Thymus (tissue), 11 donors: ENCODE data around the gene NKTR. TPM values are rescaled to one million over a fixed set of nuclear protein-coding genes. Genes with fewer than 3 reads are reported as not detected.
"Not testable (repeated sequence)": the region's sequence is repeated elsewhere in the genome, so short reads cannot be mapped to it uniquely, and the experiment has no call there.

Experiments used
- DNase-seq, 9 donors: peaks; one replicate each; pipeline ENCODE4 v3.0.0-alpha.2; 2013; ENCODE audit warnings: low spot score in 9 of 9, low read depth in 6 of 9, missing footprints in 1 of 9
- H3K27ac ChIP-seq, 2 donors: one replicate each; pipeline ENCODE4 v1.5.1; 2013; ENCODE audit warnings: control low read depth in 1 of 2, low read depth in 1 of 2, low read length in 1 of 2, mild to moderate bottlenecking in 1 of 2, moderate library complexity in 1 of 2
- H3K27me3 ChIP-seq, 2 donors: one replicate each; pipeline ENCODE4 v1.5.1; 2013; ENCODE audit warnings: low read length in 1 of 2; ENCODE audit not compliant: control insufficient read depth in 2 of 2, insufficient read depth in 1 of 2
- H3K36me3 ChIP-seq, 2 donors: one replicate each; pipeline ENCODE4 v1.5.1; 2013; ENCODE audit warnings: low read length in 1 of 2, mild to moderate bottlenecking in 1 of 2, moderate library complexity in 1 of 2; ENCODE audit not compliant: control insufficient read depth in 2 of 2, insufficient read depth in 2 of 2
- H3K4me1 ChIP-seq, 2 donors: one replicate each; pipeline ENCODE4 v1.5.1; 2013; ENCODE audit warnings: low read length in 2 of 2; ENCODE audit not compliant: control insufficient read depth in 2 of 2, insufficient read depth in 2 of 2
- H3K4me3 ChIP-seq, 2 donors: one replicate each; pipeline ENCODE4 v1.5.1; 2013; ENCODE audit warnings: low read length in 2 of 2, control low read depth in 1 of 2, mild to moderate bottlenecking in 1 of 2
- H3K9me3 ChIP-seq, 2 donors: one replicate each; pipeline ENCODE4 v1.5.1; 2013; ENCODE audit warnings: low read length in 1 of 2, mild to moderate bottlenecking in 1 of 2; ENCODE audit not compliant: control insufficient read depth in 2 of 2, insufficient read depth in 1 of 2
- WGBS: extraction: QIAGEN DNeasy Blood & Tissue Kit; methylation state at CpG from one replicate; pipeline ENCODE4 v1.1.7; 2013; 5-methylcytosine and 5-hydroxymethylcytosine counted together
- polyA plus RNA-seq: library from polyadenylated mRNA; stranded (reverse); fragments of 200-250 nt; gene quantifications from one replicate; pipeline ENCODE4 v1.2.3, GENCODE V29; 2013
- total RNA-seq: library from RNA; stranded (reverse); fragments of 120-200 nt; gene quantifications from one replicate; pipeline ENCODE4 v1.2.4, GENCODE V29; 2013
- donor health status: healthy.

NKTR gene
- total and polyA plus RNA-seq, 2 donors: 32.1 to 52.9 TPM

GRCh38 chr3:42589382-42590109, 10.9 kb upstream of the NKTR start:
- H3K27ac ChIP-seq: no peak overlapping the region
- peaks cover 6 to 16% of the 10 kb centered on the region in 2 donors for H3K36me3 ChIP-seq
- no peaks in the 10 kb centered on the region for H3K9me3 ChIP-seq
- H3K4me3 ChIP-seq: no peak overlapping the region
- H3K4me1 ChIP-seq: peaks cover 5 to 15% of the 10 kb centered on the region in 2 donors
- DNase-seq: no peak
- no peaks in the 10 kb centered on the region for H3K27me3 ChIP-seq
- 98% methylated on average over 20 of the region's 20 CpGs for WGBS

- Histone ChIP-seq H3K36me3 (peaks cover 7 to 21% of the 10 kb centered on the region in 2 donors), H3K4me3 (peak overlapping the region; percentile 71 to 74), H3K9me3 (no peaks in the 10 kb centered on the region), H3K27ac (peak overlapping the region; percentile 67 to 75), H3K4me1 (peaks cover 5 to 15% of the 10 kb centered on the region in 2 donors), H3K27me3 (no peaks in the 10 kb centered on the region)
- DNase-seq: no peak
- WGBS: 19% methylated on average over 44 of the region's 44 CpGs
These were observed 9.3 kb upstream of the NKTR start for GRCh38 chr3:42590989-42591756.

- Histone ChIP-seq H3K4me3 (no peak overlapping the region), H3K4me1 (peaks cover 5 to 15% of the 10 kb centered on the region in 2 donors), H3K9me3 (no peaks in the 10 kb centered on the region), H3K27ac (peak overlapping the region in 1 of 2 donors; percentile 11), H3K36me3 (peaks cover 7 to 23% of the 10 kb centered on the region in 2 donors), H3K27me3 (no peaks in the 10 kb centered on the region)
- 95% methylated on average over 4 of the region's 4 CpGs for WGBS
- no peak for DNase-seq
These were observed 8.7 kb upstream of the NKTR start for GRCh38 chr3:42591811-42592210.

DNA sequence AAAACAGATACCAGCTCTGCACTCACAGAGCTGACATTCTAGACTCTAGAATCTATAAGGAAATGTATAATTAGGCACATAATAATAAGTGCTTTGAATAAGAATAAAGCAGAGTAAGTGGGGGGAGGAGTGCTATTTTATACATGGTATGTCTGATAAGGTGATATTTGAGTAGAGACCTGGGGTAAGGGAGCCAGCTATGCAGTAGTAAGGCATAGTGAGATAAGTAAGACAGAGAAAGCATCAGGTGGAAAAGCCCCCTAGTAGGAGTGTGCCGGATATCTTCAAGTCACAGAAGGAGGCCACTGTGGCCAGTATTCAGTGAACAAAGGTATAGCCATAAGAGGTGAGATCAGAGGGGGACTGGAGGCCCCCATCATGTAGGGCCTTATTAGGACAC, 6.9 kb upstream of the NKTR start:
- no peak for DNase-seq
- Histone ChIP-seq H3K4me1 (peaks cover 5 to 15% of the 10 kb centered on the region in 2 donors), H3K27me3 (no peaks in the 10 kb centered on the region), H3K36me3 (peaks cover 7 to 23% of the 10 kb centered on the region in 2 donors), H3K9me3 (no peaks in the 10 kb centered on the region), H3K27ac (no peak overlapping the region), H3K4me3 (no peak overlapping the region)
- 98% methylated on average over 1 of the region's 1 CpG for WGBS

- 87% methylated on average over 4 of the region's 4 CpGs for WGBS
- H3K9me3 ChIP-seq: no peaks in the 10 kb centered on the region
- H3K4me3 ChIP-seq: no peak overlapping the region
- H3K4me1 ChIP-seq: peaks cover 5 to 8% of the 10 kb centered on the region in 2 donors
- no peaks in the 10 kb centered on the region for H3K27me3 ChIP-seq
- no peak overlapping the region for H3K27ac ChIP-seq
- peaks cover 7 to 23% of the 10 kb centered on the region in 2 donors for H3K36me3 ChIP-seq
- no peak for DNase-seq
These were observed 4.8 kb upstream of the NKTR start for GRCh38 chr3:42595682-42596081.

DNA sequence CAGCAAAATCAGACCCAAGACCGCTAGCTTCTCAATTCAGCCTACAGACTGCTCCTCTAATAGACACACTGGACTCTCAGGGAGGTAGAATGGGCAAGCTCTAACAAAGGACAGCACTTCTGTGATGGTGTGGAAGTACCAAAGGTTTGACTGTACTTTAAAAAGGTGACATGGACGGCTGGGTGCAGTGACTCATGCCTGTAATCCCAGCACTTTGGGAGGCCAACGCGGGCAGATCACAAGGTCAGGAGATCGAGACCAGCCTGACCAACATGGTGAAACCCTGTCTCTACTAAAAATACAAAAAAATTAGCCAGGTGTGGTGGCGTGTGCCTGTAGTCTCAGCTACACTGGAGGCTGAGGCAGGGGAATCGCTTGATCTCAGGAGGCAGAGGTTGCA, 3.4 kb upstream of the NKTR start:
- WGBS: 98% methylated on average over 7 of the region's 7 CpGs
- H3K36me3 ChIP-seq: peaks cover 7 to 19% of the 10 kb centered on the region in 2 donors

DNA sequence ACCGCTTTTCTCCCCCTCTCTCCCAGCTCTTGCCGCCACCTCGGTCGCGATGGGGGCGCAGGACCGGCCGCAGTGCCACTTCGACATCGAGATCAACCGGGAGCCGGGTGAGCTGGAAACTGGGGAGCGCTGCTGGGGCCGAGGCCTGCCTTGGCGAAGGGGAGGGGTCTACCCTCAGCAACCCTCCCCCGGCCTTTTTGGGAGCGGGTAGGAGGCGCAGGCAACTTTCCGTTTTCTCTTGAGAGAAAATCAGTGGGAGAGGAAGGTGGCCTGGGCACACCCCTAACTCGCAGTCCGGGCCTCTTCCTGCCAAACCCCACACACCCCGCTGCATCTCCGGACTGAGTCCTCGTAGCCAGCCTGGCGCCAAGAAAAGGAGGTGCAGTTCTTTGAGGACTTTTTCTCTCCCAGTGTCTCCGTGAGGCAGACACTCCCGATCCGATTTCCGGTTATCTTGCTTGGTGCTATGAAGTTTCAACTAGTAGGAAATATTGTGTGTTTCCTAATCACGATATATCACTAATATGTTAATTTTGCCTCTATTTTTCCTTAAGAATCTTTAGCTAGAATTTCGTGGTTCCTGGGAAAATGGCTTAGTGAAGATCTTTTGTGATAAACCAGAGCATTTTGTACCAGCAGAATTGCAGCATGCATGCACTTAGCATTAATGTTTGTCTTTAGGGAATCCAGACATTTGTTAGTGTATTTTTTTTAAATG, 631 bp downstream of the NKTR start:
- H3K4me1 ChIP-seq: peaks cover 5 to 7% of the 10 kb centered on the region in 2 donors
- peak overlapping the region; percentile 98 for H3K27ac ChIP-seq
- peak in 5 of 9 donors; percentile 41 to 77 (median 50) for DNase-seq
- H3K9me3 ChIP-seq: peaks cover 2 to 5% of the 10 kb centered on the region in 2 donors
- H3K27me3 ChIP-seq: no peaks in the 10 kb centered on the region
- H3K36me3 ChIP-seq: peaks cover 0 to 11% of the 10 kb centered on the region in 2 donors
- WGBS: under 1% methylated on average over 31 of the region's 31 CpGs
- peak overlapping the region; percentile 61 to 91 for H3K4me3 ChIP-seq

More for the DNA sequence above, 3.4 kb upstream of the NKTR start:
- H3K27ac ChIP-seq, DNase-seq, H3K27me3 ChIP-seq, H3K9me3 ChIP-seq, H3K4me3 ChIP-seq, H3K4me1 ChIP-seq: not testable (repeated sequence)

GRCh38 chr3:42601896-42602581, 1.6 kb downstream of the NKTR start:
- 74% methylated on average over 9 of the region's 9 CpGs for WGBS

More at GRCh38 chr3:42601896-42602581, 1.6 kb downstream of the NKTR start:
- H3K4me3 ChIP-seq: peak overlapping the region; percentile 61 to 91
- peaks cover 4 to 12% of the 10 kb centered on the region in 2 donors for H3K36me3 ChIP-seq
- H3K4me1 ChIP-seq: peaks cover 5 to 7% of the 10 kb centered on the region in 2 donors
- H3K9me3 ChIP-seq: peaks cover 2 to 5% of the 10 kb centered on the region in 2 donors
- peak overlapping the region in 1 of 2 donors; percentile 98 for H3K27ac ChIP-seq
- H3K27me3 ChIP-seq: no peaks in the 10 kb centered on the region
- peak in 1 of 9 donors; percentile 55 for DNase-seq
